ENCODE data around the gene PDZD2. TPM values are rescaled to one million over a fixed set of nuclear protein-coding genes. Genes with fewer than 3 reads are reported as not detected.

The PDZD2 gene
- total RNA-seq, 4 donors from 2014 or later, result 107 to 195 (median 123) TPM

DNA sequence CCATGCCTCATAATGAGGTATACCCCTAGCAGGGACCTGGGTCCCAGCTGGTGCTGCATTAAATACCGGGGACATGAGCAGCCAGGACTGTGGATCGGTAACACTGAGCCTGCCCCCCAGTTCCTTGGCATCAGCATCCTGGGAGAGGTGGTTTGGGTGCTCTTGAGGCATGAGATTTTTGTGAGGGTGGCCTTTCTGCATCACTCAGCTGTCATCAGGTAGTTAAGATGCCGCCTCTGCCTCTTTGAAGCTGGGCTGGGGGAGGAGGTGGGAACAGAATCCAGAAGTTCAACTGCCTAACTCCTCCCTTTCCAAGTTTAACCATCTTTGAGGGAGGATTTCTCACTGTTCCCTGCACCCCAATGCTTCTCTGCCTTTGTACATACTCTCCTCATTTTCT, 112.7 kb downstream of the PDZD2 start:
- Histone ChIP-seq H3K9me3 (no peaks in the 10 kb centered on the region), H3K36me3 (no peaks in the 10 kb centered on the region), H3K27ac (no peak overlapping the region), H3K27me3 (no peaks in the 10 kb centered on the region), H3K4me3 (no peak overlapping the region), H3K4me1 (no peaks in the 10 kb centered on the region)
- DNase-seq (ENCODE audit: low spot score in 2 of 2), result no peak
- WGBS, result 89% methylated on average over 3 of the region's 3 CpGs
- no peak for TF ChIP-seq POLR2A (IDR thresholded peaks at IDR 0.05)
- TF ChIP-seq CTCF (IDR thresholded peaks at IDR 0.05), result no peak
- no peak for TF ChIP-seq POLR2AphosphoS5 (IDR thresholded peaks at IDR 0.05)
- TF ChIP-seq EP300 (IDR thresholded peaks at IDR 0.05), result no peak

GRCh38 chr5:31753700-31754357, 114.9 kb downstream of the PDZD2 start:
- DNase-seq (ENCODE audit: low spot score in 2 of 2), result no peak
- no peak overlapping the region for H3K4me3 ChIP-seq
- H3K27me3 ChIP-seq, result no peaks in the 10 kb centered on the region
- WGBS, result 87% methylated on average over 7 of the region's 9 CpGs
- H3K27ac ChIP-seq, result no peak overlapping the region
- no peaks in the 10 kb centered on the region for H3K9me3 ChIP-seq
- no peaks in the 10 kb centered on the region for H3K4me1 ChIP-seq
- H3K36me3 ChIP-seq, result no peaks in the 10 kb centered on the region
- no peak for TF ChIP-seq CTCF (IDR thresholded peaks at IDR 0.05)
- no peak for TF ChIP-seq POLR2A (IDR thresholded peaks at IDR 0.05)
- TF ChIP-seq POLR2AphosphoS5 (IDR thresholded peaks at IDR 0.05), result no peak
- TF ChIP-seq EP300 (IDR thresholded peaks at IDR 0.05), result no peak

- H3K27ac ChIP-seq, result no peak overlapping the region
- H3K9me3 ChIP-seq, result no peaks in the 10 kb centered on the region
- 87% methylated on average over 4 of the region's 4 CpGs for WGBS
- TF ChIP-seq POLR2AphosphoS5 (IDR thresholded peaks at IDR 0.05), result no peak
- TF ChIP-seq POLR2A (IDR thresholded peaks at IDR 0.05), result no peak
- TF ChIP-seq CTCF (IDR thresholded peaks at IDR 0.05), result no peak
- TF ChIP-seq EP300 (IDR thresholded peaks at IDR 0.05), result no peak
- DNase-seq (ENCODE audit: low spot score in 2 of 2), result no peak
- no peaks in the 10 kb centered on the region for H3K4me1 ChIP-seq
- no peaks in the 10 kb centered on the region for H3K27me3 ChIP-seq
- no peaks in the 10 kb centered on the region for H3K36me3 ChIP-seq
- H3K4me3 ChIP-seq, result no peak overlapping the region
Measured at GRCh38 chr5:31754358-31754704, 115.4 kb downstream of the PDZD2 start.

DNA sequence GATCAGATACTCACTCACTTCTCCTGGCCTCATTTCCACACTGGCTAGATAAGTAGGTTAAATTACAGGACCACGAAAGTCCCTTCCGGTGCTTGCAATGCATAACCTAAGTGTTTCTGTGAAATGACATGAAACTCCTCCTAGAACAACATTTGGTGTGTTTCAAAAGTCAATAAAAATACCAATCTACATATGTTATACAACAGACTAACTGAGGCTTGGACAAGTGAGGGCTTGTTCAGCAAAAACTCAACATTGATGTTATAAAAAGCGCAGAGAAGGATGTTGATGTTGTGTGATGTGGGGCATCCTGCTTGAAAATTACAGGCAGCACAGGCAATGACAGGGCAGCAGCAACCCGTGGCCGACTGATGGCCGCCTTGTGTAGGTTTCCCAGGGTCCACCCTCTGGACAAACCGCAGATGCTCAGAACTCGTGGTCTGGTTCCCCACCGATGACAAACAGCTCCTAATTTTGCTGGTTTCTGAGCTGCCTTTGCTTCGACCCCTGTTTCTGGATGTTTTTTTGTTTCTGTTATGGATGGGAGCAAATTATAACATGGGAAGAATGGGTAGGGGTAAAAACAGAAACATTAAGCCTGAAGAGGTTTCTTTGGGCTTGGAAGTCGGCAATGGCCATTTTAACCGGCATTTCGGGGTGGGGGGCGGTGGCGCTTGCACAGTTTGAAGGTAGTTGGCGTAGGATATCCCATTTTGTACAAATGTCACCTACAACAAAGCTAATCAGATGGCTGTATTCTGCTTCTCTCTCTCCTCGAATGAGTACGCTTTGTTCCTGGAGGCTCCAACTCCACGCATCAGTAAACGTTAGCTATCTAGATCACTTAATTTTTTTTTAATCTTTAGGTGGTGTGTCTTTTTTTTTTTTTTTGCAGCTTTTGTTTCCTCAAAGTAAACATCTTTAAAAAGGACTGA, 116.1 kb downstream of the PDZD2 start:
- Histone ChIP-seq H3K27ac (no peak overlapping the region), H3K9me3 (no peaks in the 10 kb centered on the region)

More for the DNA sequence above, 116.1 kb downstream of the PDZD2 start:
- Histone ChIP-seq H3K4me1 (no peaks in the 10 kb centered on the region), H3K36me3 (no peaks in the 10 kb centered on the region), H3K4me3 (no peak overlapping the region), H3K27me3 (no peaks in the 10 kb centered on the region)
- TF ChIP-seq CTCF (IDR thresholded peaks at IDR 0.05), result no peak
- TF ChIP-seq EP300 (IDR thresholded peaks at IDR 0.05), result no peak
- no peak for TF ChIP-seq POLR2A (IDR thresholded peaks at IDR 0.05)
- no peak for TF ChIP-seq POLR2AphosphoS5 (IDR thresholded peaks at IDR 0.05)
- 91% methylated on average over 20 of the region's 20 CpGs for WGBS
- no peak for DNase-seq (ENCODE audit: low spot score in 2 of 2)

All from suprapubic skin (tissue), 4 donors.